ENCODE measurements around the gene PPP3R2.
"Not testable (repeated sequence)": the region's sequence is repeated elsewhere in the genome, so short reads cannot be mapped to it uniquely, and the experiment has no call there.

The PPP3R2 gene

GRCh38 chr9:101587332-101588043 is 7.3 kb downstream of the PPP3R2 start:
- DNase-seq: no peak

- DNase-seq: no peak
These were observed 8.1 kb downstream of the PPP3R2 start for GRCh38 chr9:101586651-101587050.

- no peak for DNase-seq
These were observed 9.0 kb downstream of the PPP3R2 start for GRCh38 chr9:101585740-101586139.

- no peak for DNase-seq
These were observed 12.2 kb downstream of the PPP3R2 start for GRCh38 chr9:101582553-101582952.

- DNase-seq: no peak
These were observed 14.8 kb downstream of the PPP3R2 start for GRCh38 chr9:101579711-101580545.

- DNase-seq: no peak
These were observed 16.4 kb downstream of the PPP3R2 start for GRCh38 chr9:101578378-101578777.

GRCh38 chr9:101574731-101575333 is 19.9 kb downstream of the PPP3R2 start:
- DNase-seq: no peak

GRCh38 chr9:101572316-101572715 is 22.5 kb downstream of the PPP3R2 start:
- no peak for DNase-seq

- DNase-seq: no peak
These were observed 23.7 kb downstream of the PPP3R2 start for GRCh38 chr9:101571114-101571513.

- no peak for DNase-seq
These were observed 24.8 kb downstream of the PPP3R2 start for GRCh38 chr9:101569741-101570501.

- DNase-seq: no peak
These were observed 26.9 kb downstream of the PPP3R2 start for GRCh38 chr9:101567725-101568350.

GRCh38 chr9:101566904-101567724 is 27.7 kb downstream of the PPP3R2 start:
- no peak for DNase-seq

- no peak for DNase-seq
These were observed 30.5 kb downstream of the PPP3R2 start for GRCh38 chr9:101564252-101564651.

GRCh38 chr9:101562966-101563365 is 31.8 kb downstream of the PPP3R2 start:
- DNase-seq: no peak

- no peak for DNase-seq
These were observed 33.0 kb downstream of the PPP3R2 start for GRCh38 chr9:101561740-101562139.

- not testable (repeated sequence) for DNase-seq
These were observed 45.2 kb downstream of the PPP3R2 start for GRCh38 chr9:101549472-101550098.

- no peak for DNase-seq
These were observed 51.6 kb downstream of the PPP3R2 start for GRCh38 chr9:101543098-101543735.
